K562 (cell line): Measurements from ENCODE around the gene GNAL. TPM values are rescaled to one million over a fixed set of nuclear protein-coding genes. Genes with fewer than 3 reads are reported as not detected.

Experiments used
- BRF1 ChIP-seq: IDR thresholded peaks from 3 replicates; pipeline ENCODE4 v1.6.1; 2011; ENCODE audit warnings: borderline replicate concordance, mild to moderate bottlenecking; ENCODE audit not compliant: insufficient read length; ENCODE audit errors: extremely low read depth
- CREB1 ChIP-seq, 2 experiments: sonication (generic) in 1 of 2; formaldehyde crosslinking in 1 of 2; IDR thresholded peaks; 2 replicates each; pipeline versions ENCODE4 v1.6.1 to v1.8.0; 2012 to 2022; ENCODE audit warnings: inconsistent platforms in 1 of 2, mild to moderate bottlenecking in 1 of 2, missing genetic modification reagents in 1 of 2, moderate library complexity in 1 of 2
- DDX20 ChIP-seq: fragments of 450-650 bp; IDR thresholded peaks from 2 replicates; pipeline ENCODE4 v1.6.1; 2016; ENCODE audit warnings: missing genetic modification characterization, low read depth, mild to moderate bottlenecking, missing compliant biosample characterization, moderate library complexity
- ELF1 ChIP-seq: fragments of 200-800 bp; sonication (Bioruptor generic); IDR thresholded peaks from 2 replicates; pipeline ENCODE4 v1.6.1; 2016; ENCODE audit warnings: missing genetic modification characterization, missing compliant biosample characterization
- ELF4 ChIP-seq: fragments of 450-650 bp; formaldehyde crosslinking; IDR thresholded peaks from 2 replicates; pipeline ENCODE4 v1.4.0; 2022; ENCODE audit warnings: missing genetic modification characterization
- GABPB1 ChIP-seq: sonication (generic); formaldehyde crosslinking; IDR thresholded peaks from 2 replicates; pipeline ENCODE4 v1.8.0; 2022; ENCODE audit warnings: mild to moderate bottlenecking, missing genetic modification reagents
- L3MBTL2 ChIP-seq: fragments of 450-650 bp; IDR thresholded peaks from 2 replicates; pipeline ENCODE4 v1.6.1; 2016; ENCODE audit warnings: mild to moderate bottlenecking, moderate library complexity
- NCOA6 ChIP-seq: fragments of 450-650 bp; IDR thresholded peaks from 2 replicates; pipeline ENCODE4 v1.6.1; 2017; ENCODE audit warnings: mild to moderate bottlenecking
- NFYB ChIP-seq: IDR thresholded peaks from 2 replicates; pipeline ENCODE4 v1.6.1; 2011; ENCODE audit warnings: mild to moderate bottlenecking, moderate library complexity; ENCODE audit not compliant: insufficient read length; ENCODE audit errors: extremely low read depth
- PRPF4 ChIP-seq: fragments of 200-400 bp; formaldehyde crosslinking; IDR thresholded peaks from one replicate; pipeline ENCODE4 v1.6.1; 2017; ENCODE audit warnings: low read length, low read depth, mild to moderate bottlenecking; ENCODE audit not compliant: insufficient read depth, poor library complexity, severe bottlenecking
- SAFB2 ChIP-seq: fragments of 200-400 bp; formaldehyde crosslinking; IDR thresholded peaks from 2 replicates; pipeline ENCODE4 v1.6.1; 2018; ENCODE audit warnings: borderline replicate concordance, low read length, low read depth, moderate library complexity; ENCODE audit not compliant: severe bottlenecking
- SNIP1 ChIP-seq: fragments of 450-650 bp; IDR thresholded peaks from 2 replicates; pipeline ENCODE4 v1.7.1; 2017; ENCODE audit warnings: low read depth, mild to moderate bottlenecking
- TCF7 ChIP-seq: sonication (generic); IDR thresholded peaks from 2 replicates; pipeline ENCODE4 v1.6.1; 2016; ENCODE audit warnings: antibody characterized with exemption, borderline replicate concordance
- ZBTB7A ChIP-seq: IDR thresholded peaks from 2 replicates; pipeline ENCODE4 v1.6.1; 2011; ENCODE audit warnings: low read depth, mild to moderate bottlenecking, low read length, moderate library complexity, borderline replicate concordance; ENCODE audit not compliant: control insufficient read depth
- ZFX ChIP-seq: sonication (generic); formaldehyde crosslinking; IDR thresholded peaks from 2 replicates; pipeline ENCODE4 v1.8.0; 2022; ENCODE audit warnings: mild to moderate bottlenecking, missing genetic modification reagents, moderate library complexity
- ZKSCAN1 ChIP-seq: fragments of 150-350 bp; IDR thresholded peaks from 2 replicates; pipeline ENCODE4 v1.6.1; 2016; ENCODE audit warnings: low read depth, low read length
- ZNF12 ChIP-seq: sonication (generic); formaldehyde crosslinking; IDR thresholded peaks from 2 replicates; pipeline ENCODE4 v1.4.0; 2020; ENCODE audit warnings: mild to moderate bottlenecking, missing genetic modification reagents
- ZNF583 ChIP-seq: fragments of 250-450 bp; sonication (Bioruptor Pico); IDR thresholded peaks from 2 replicates; pipeline ENCODE4 v1.4.0; 2020
- ZZZ3 ChIP-seq: fragments of 450-650 bp; IDR thresholded peaks from 2 replicates; pipeline ENCODE4 v1.6.1; 2016; ENCODE audit warnings: antibody characterized with exemption, mild to moderate bottlenecking, moderate library complexity
- polyA plus RNA-seq, 8 experiments: library from polyadenylated mRNA; depleted of rRNA in 4 of 8; stranded (reverse) in 5 of 8; unstranded in 3 of 8; fragments of >200 nt; fragmentation: Nextera tagmentation in 2 of 8; fragmentation: Illumina TruSeq in 1 of 8; extraction: Ambion mirVana in 2 of 8; extraction: Trizol in 1 of 8; gene quantifications; 2 replicates each; pipeline versions ENCODE4 v1.2.1 to v1.2.3, GENCODE V29; 2011 to 2014; ENCODE audit warnings: inconsistent platforms in 1 of 8, missing spikeins in 1 of 8
- total RNA-seq, 7 experiments: library from RNA; depleted of rRNA in 6 of 7; stranded (reverse); fragments of >200 nt in 6 of 7; fragmentation: Illumina TruSeq in 2 of 7; extraction: Trizol in 2 of 7; gene quantifications; 2 replicates each; pipeline versions ENCODE4 v1.2.1 to v1.2.3, GENCODE V29; 2011 to 2021; ENCODE audit warnings: low replicate concordance in 1 of 7
- TF ChIP-seq, protein P1 (sequence below): IDR thresholded peaks from 2 replicates; pipeline ENCODE4 v1.6.1; 2012; ENCODE audit warnings: low read depth, low read length, improper control_type of control experiment, borderline replicate concordance
- TF ChIP-seq, protein P2 (sequence below): fragments of 250-450 bp; sonication (Bioruptor Pico); IDR thresholded peaks from 2 replicates; pipeline ENCODE4 v1.5.1; 2021; ENCODE audit warnings: mild to moderate bottlenecking
- TF ChIP-seq, protein P3 (sequence below), 2 experiments: fragments of 250-450 bp in 1 of 2; fragments of 450-650 bp in 1 of 2; sonication (Bioruptor Pico) in 1 of 2; IDR thresholded peaks; 2 replicates each; pipeline versions ENCODE4 v1.6.1 to v1.8.0; 2016 to 2021; ENCODE audit warnings: mild to moderate bottlenecking in 2 of 2, moderate library complexity in 2 of 2, missing compliant biosample characterization in 1 of 2, missing genetic modification characterization in 1 of 2
- TF ChIP-seq, protein P4 (sequence below): fragments of 250-450 bp; sonication (Bioruptor Pico); IDR thresholded peaks from 2 replicates; pipeline ENCODE4 v1.5.0; 2021

Gene GNAL
- total and polyA plus RNA-seq, 9 of the 15 experiments (the other 6 are each of a cell fraction or from before 2014, with no cell fraction given) = under 0.01 to 0.10 (median 0.01) TPM; not detected in 5

DNA sequence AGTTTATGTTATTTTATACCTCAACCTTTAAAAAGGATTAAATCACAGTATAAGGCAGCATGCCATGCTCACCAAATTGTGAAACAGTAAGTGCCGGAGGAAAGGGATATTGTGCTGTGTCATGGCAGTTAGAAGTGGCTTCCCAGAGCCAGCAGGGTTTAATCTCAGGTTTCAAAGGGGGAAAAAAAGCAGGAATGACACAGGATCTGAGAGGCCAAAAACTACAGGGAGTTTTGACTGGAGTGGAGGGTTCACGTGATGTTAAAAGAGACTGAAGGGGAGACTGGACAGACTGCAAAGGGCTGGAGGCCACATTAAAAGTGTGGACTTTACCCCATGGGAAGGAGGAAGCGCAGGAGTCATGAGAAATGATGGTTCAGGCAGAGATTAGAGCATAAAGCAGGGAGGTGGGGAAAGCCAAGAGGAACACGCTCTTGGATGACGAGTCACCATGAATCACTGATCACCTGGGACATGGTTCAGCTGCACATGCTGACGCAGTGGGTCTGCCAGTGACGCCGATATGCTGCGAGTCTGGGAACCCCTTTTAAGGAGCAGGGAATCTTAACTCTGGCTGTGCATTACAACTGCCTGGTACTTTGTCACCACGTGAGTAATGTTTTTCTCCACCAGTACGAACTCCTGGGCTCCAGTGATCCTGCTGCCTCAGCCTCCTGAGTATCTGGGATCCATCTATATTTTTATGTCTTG is 168.3 kb downstream of the GNAL start (continued):
- TF ChIP-seq ZNF12 (CRISPR knock-in tag) (no peak), CREB1 (IDR thresholded peaks at IDR 0.05) (peak; percentile 92), CREB1 (CRISPR knock-in tag; IDR thresholded peaks at IDR 0.05) (peak; percentile 84), L3MBTL2 (peak; percentile 65), NFYB (no peak), ZNF583 (no peak), DDX20 (tag) (no peak), PRPF4 (no peak), ELF4 (CRISPR knock-in tag) (0 out of 2 replicates have a peak, but pooled peaks have one; percentile 25), SNIP1 (no peak), ZZZ3 (no peak), BRF1 (no peak), ZFX (CRISPR knock-in tag) (no peak), SAFB2 (no peak), ELF1 (tag) (peak; percentile 34), ZKSCAN1 (no peak), TCF7 (no peak), ZBTB7A (no peak), GABPB1 (CRISPR knock-in tag) (no peak), NCOA6 (no peak)
- TF ChIP-seq, protein P1, sequence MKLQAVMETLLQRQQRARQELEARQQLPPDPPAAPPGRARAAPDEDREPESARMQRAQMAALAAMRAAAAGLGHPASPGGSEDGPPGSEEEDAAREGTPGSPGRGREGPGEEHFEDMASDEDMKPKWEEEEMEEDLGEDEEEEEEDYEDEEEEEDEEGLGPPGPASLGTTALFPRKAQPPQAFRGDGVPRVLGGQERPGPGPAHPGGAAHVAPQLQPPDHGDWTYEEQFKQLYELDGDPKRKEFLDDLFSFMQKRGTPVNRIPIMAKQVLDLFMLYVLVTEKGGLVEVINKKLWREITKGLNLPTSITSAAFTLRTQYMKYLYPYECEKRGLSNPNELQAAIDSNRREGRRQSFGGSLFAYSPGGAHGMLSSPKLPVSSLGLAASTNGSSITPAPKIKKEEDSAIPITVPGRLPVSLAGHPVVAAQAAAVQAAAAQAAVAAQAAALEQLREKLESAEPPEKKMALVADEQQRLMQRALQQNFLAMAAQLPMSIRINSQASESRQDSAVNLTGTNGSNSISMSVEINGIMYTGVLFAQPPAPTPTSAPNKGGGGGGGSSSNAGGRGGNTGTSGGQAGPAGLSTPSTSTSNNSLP = no peak
- TF ChIP-seq, protein P2, sequence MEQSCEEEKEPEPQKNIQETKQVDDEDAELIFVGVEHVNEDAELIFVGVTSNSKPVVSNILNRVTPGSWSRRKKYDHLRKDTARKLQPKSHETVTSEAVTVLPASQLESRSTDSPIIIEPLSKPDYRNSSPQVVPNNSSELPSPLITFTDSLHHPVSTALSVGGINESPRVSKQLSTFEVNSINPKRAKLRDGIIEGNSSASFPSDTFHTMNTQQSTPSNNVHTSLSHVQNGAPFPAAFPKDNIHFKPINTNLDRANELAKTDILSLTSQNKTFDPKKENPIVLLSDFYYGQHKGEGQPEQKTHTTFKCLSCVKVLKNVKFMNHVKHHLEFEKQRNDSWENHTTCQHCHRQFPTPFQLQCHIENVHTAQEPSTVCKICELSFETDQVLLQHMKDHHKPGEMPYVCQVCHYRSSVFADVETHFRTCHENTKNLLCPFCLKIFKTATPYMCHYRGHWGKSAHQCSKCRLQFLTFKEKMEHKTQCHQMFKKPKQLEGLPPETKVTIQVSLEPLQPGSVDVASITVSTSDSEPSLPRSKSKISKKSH = no peak
- TF ChIP-seq, protein P3, sequence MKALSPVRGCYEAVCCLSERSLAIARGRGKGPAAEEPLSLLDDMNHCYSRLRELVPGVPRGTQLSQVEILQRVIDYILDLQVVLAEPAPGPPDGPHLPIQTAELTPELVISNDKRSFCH (CRISPR knock-in tag; IDR thresholded peaks at IDR 0.05) = no peak
- TF ChIP-seq, protein P3 (tag; IDR thresholded peaks at IDR 0.05) = no peak
- TF ChIP-seq, protein P4, sequence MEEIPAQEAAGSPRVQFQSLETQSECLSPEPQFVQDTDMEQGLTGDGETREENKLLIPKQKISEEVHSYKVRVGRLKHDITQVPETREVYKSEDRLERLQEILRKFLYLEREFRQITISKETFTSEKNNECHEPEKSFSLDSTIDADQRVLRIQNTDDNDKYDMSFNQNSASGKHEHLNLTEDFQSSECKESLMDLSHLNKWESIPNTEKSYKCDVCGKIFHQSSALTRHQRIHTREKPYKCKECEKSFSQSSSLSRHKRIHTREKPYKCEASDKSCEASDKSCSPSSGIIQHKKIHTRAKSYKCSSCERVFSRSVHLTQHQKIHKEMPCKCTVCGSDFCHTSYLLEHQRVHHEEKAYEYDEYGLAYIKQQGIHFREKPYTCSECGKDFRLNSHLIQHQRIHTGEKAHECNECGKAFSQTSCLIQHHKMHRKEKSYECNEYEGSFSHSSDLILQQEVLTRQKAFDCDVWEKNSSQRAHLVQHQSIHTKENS (CRISPR knock-in tag) = no peak
